SK-N-SH treated with all-trans-retinoic acid at 6 μM for 48 hours (cell line): ENCODE measurements around the gene KCNN4.

Source experiments
- ATAC-seq: fragments of 200-7000 bp; cut with Tn5 transposase; 3 replicates; pipeline ENCODE4 v1.9.1; 2020; ENCODE audit warnings: mild to moderate bottlenecking, moderate library complexity
- ARNTL ChIP-seq: fragments of 450-650 bp; formaldehyde crosslinking; IDR thresholded peaks from 2 replicates; pipeline ENCODE4 v1.5.0; 2020; ENCODE audit warnings: low read depth, mild to moderate bottlenecking, moderate library complexity, borderline replicate concordance
- BACH2 ChIP-seq: fragments of 250-450 bp; sonication (Bioruptor Pico); IDR thresholded peaks from 2 replicates; pipeline ENCODE4 v1.9.0; 2021; ENCODE audit warnings: mild to moderate bottlenecking, borderline replicate concordance
- CSDC2 ChIP-seq: fragments of 250-450 bp; sonication (Bioruptor Pico); IDR thresholded peaks from 2 replicates; pipeline ENCODE4 v1.5.0; 2020; ENCODE audit warnings: mild to moderate bottlenecking, moderate library complexity
- ISL1 ChIP-seq: fragments of 250-450 bp; sonication (Bioruptor Pico); IDR thresholded peaks from 2 replicates; pipeline ENCODE4 v2.1.2; 2022; ENCODE audit warnings: mild to moderate bottlenecking, moderate library complexity
- OSR1 ChIP-seq: fragments of 250-450 bp; sonication (Bioruptor Pico); IDR thresholded peaks from 2 replicates; pipeline ENCODE4 v1.8.0; 2022; ENCODE audit warnings: moderate library complexity, mild to moderate bottlenecking, inconsistent platforms
- PPARA ChIP-seq: fragments of 250-450 bp; sonication (Bioruptor Pico); IDR thresholded peaks from 2 replicates; pipeline ENCODE4 v1.5.0; 2020; ENCODE audit warnings: mild to moderate bottlenecking, borderline replicate concordance
- RARB ChIP-seq: fragments of 250-450 bp; sonication (Bioruptor Pico); IDR thresholded peaks from 2 replicates; pipeline ENCODE4 v1.8.0; 2021; ENCODE audit warnings: mild to moderate bottlenecking, moderate library complexity
- SNAI2 ChIP-seq: fragments of 250-450 bp; sonication (Bioruptor Pico); IDR thresholded peaks from 2 replicates; pipeline ENCODE4 v1.5.0; 2020; ENCODE audit warnings: mild to moderate bottlenecking, moderate library complexity
- TOX ChIP-seq: fragments of 250-450 bp; sonication (Bioruptor Pico); IDR thresholded peaks from 2 replicates; pipeline ENCODE4 v1.8.0; 2021; ENCODE audit warnings: mild to moderate bottlenecking, moderate library complexity, borderline replicate concordance
- ZC3H10 ChIP-seq: fragments of 250-450 bp; sonication (Bioruptor Pico); IDR thresholded peaks from 2 replicates; pipeline ENCODE4 v1.5.1; 2021; ENCODE audit warnings: mild to moderate bottlenecking, moderate library complexity
- ZNF565 ChIP-seq: fragments of 450-650 bp; formaldehyde crosslinking; conservative IDR thresholded peaks from 2 replicates; pipeline ENCODE4 v1.5.0; 2020; ENCODE audit warnings: low read depth, mild to moderate bottlenecking, moderate library complexity
- ZNF70 ChIP-seq: fragments of 450-650 bp; formaldehyde crosslinking; IDR thresholded peaks from 2 replicates; pipeline ENCODE4 v1.5.0; 2020; ENCODE audit warnings: mild to moderate bottlenecking, moderate library complexity
- ZNF8 ChIP-seq: fragments of 450-650 bp; formaldehyde crosslinking; IDR thresholded peaks from 2 replicates; pipeline ENCODE4 v1.5.0; 2020; ENCODE audit warnings: mild to moderate bottlenecking, moderate library complexity
- TF ChIP-seq, protein P1 (sequence below): fragments of 250-450 bp; sonication (Bioruptor Pico); IDR thresholded peaks from 2 replicates; pipeline ENCODE4 v1.5.0; 2020; ENCODE audit warnings: mild to moderate bottlenecking, moderate library complexity
- TF ChIP-seq, protein P2 (sequence below): fragments of 250-450 bp; sonication (Bioruptor Pico); IDR thresholded peaks from 2 replicates; pipeline ENCODE4 v1.8.0; 2020; ENCODE audit warnings: mild to moderate bottlenecking, moderate library complexity, borderline replicate concordance
- TF ChIP-seq, protein P3 (sequence below): fragments of 250-450 bp; sonication (Bioruptor Pico); IDR thresholded peaks from 2 replicates; pipeline ENCODE4 v1.8.0; 2021; ENCODE audit warnings: low read depth, mild to moderate bottlenecking, moderate library complexity, borderline replicate concordance
- TF ChIP-seq, protein P4 (sequence below): fragments of 250-450 bp; sonication (Bioruptor Pico); IDR thresholded peaks from 2 replicates; pipeline ENCODE4 v1.5.1; 2020; ENCODE audit warnings: low read depth, mild to moderate bottlenecking, moderate library complexity
- TF ChIP-seq, protein P5 (sequence below): fragments of 250-450 bp; sonication (Bioruptor Pico); IDR thresholded peaks from 2 replicates; pipeline ENCODE4 v1.5.1; 2021; ENCODE audit warnings: mild to moderate bottlenecking, moderate library complexity

Gene KCNN4

DNA sequence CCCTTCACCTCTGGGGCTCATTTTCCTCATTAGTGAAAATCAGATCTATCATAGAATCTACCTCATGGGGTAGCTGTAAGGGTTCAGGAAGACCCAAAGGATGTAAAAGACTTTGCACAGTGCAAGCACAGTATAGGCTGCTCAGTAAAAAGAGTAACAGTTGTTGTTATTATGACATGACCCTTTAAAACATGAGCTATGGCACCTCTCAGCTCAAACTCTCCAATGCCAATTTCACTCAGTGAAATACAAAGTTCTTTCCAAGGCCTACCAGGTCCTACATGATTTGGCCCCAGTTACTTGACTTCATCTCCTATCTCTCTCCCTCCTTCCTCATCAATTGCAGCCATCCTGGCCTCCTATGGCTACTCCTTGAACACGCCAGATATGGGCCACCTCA, 30.9 kb downstream of the KCNN4 start:
- no peak for ATAC-seq

DNA sequence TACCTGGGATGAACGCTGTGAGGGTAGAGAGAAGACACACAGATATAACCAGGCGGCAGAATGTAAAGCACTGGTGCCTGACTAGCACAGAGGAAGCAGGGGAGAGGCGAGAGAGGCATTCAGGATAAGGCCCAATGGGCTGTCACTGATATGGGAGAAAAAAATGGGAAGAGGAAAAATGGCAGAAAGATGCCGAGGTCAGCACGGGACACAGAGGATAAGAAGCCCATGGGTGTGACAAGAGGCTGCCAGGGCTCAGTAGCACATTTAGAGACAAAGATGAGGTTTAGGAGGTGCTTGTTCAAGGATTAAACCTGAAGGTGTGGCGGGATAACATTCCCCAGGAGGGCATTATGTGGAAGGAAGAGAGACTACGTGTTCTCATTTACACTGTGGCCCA, 31.6 kb downstream of the KCNN4 start:
- TF ChIP-seq, protein P1, sequence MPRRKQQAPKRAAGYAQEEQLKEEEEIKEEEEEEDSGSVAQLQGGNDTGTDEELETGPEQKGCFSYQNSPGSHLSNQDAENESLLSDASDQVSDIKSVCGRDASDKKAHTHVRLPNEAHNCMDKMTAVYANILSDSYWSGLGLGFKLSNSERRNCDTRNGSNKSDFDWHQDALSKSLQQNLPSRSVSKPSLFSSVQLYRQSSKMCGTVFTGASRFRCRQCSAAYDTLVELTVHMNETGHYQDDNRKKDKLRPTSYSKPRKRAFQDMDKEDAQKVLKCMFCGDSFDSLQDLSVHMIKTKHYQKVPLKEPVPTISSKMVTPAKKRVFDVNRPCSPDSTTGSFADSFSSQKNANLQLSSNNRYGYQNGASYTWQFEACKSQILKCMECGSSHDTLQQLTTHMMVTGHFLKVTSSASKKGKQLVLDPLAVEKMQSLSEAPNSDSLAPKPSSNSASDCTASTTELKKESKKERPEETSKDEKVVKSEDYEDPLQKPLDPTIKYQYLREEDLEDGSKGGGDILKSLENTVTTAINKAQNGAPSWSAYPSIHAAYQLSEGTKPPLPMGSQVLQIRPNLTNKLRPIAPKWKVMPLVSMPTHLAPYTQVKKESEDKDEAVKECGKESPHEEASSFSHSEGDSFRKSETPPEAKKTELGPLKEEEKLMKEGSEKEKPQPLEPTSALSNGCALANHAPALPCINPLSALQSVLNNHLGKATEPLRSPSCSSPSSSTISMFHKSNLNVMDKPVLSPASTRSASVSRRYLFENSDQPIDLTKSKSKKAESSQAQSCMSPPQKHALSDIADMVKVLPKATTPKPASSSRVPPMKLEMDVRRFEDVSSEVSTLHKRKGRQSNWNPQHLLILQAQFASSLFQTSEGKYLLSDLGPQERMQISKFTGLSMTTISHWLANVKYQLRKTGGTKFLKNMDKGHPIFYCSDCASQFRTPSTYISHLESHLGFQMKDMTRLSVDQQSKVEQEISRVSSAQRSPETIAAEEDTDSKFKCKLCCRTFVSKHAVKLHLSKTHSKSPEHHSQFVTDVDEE, result no peak
- TF ChIP-seq OSR1, result no peak
- no peak for ATAC-seq

More for the DNA sequence above, 30.9 kb downstream of the KCNN4 start:
- TF ChIP-seq BACH2 (no peak), ZC3H10 (CRISPR knock-in tag) (no peak), PPARA (no peak)
- TF ChIP-seq, protein P2, sequence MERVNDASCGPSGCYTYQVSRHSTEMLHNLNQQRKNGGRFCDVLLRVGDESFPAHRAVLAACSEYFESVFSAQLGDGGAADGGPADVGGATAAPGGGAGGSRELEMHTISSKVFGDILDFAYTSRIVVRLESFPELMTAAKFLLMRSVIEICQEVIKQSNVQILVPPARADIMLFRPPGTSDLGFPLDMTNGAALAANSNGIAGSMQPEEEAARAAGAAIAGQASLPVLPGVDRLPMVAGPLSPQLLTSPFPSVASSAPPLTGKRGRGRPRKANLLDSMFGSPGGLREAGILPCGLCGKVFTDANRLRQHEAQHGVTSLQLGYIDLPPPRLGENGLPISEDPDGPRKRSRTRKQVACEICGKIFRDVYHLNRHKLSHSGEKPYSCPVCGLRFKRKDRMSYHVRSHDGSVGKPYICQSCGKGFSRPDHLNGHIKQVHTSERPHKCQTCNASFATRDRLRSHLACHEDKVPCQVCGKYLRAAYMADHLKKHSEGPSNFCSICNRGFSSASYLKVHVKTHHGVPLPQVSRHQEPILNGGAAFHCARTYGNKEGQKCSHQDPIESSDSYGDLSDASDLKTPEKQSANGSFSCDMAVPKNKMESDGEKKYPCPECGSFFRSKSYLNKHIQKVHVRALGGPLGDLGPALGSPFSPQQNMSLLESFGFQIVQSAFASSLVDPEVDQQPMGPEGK (CRISPR knock-in tag), result no peak

DNA sequence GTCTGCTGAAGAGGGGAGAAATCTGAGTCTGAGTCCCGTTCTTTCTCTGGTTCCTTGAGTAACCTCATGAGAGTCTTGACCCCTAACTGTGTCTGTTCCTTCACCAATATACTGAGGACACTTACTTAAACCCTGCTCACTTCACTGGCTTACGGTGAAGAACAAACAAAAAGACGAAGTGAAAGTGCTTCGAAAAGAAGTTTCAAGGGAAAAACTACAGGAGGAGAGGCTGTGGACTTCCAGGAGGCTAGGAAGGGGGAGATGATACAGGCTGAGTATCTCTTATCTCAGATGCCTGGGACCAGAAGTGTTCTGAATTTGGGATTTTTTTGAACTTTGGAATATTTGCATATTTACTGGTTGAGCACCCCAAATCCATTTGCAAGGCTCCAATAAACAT, 32.1 kb downstream of the KCNN4 start:
- ATAC-seq, result no peak
- no peak for TF ChIP-seq ZNF70 (CRISPR knock-in tag)
- no peak for TF ChIP-seq OSR1

DNA sequence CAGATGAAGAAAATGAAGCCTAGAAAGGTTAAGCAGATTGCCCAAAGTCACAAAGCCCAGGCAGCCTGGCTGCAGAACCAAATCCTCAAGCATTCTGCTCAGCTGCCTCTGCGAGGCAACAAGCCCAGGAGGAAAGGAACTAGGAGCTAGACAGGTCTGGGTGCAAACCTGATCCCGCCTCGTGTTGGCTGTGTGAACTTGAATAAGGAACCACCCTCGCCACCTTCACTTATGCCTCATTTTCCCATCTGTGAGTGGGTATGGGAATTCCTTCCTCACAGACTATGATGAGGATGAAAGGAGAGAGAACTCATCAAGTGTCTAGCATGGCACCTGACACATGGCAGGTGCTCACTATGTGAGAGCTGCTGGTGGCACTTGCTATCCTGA, 32.6 kb downstream of the KCNN4 start:
- no peak for ATAC-seq

More for the DNA sequence above, 32.6 kb downstream of the KCNN4 start:
- TF ChIP-seq RARB (no peak), SNAI2 (CRISPR knock-in tag) (no peak), ZNF8 (CRISPR knock-in tag) (no peak), ZNF565 (CRISPR knock-in tag) (no peak), OSR1 (no peak), ARNTL (CRISPR knock-in tag) (no peak), ISL1 (CRISPR knock-in tag) (no peak), CSDC2 (CRISPR knock-in tag) (no peak), ZC3H10 (CRISPR knock-in tag) (no peak), ZNF70 (CRISPR knock-in tag) (no peak), TOX (CRISPR knock-in tag) (no peak)
- TF ChIP-seq, protein P3, sequence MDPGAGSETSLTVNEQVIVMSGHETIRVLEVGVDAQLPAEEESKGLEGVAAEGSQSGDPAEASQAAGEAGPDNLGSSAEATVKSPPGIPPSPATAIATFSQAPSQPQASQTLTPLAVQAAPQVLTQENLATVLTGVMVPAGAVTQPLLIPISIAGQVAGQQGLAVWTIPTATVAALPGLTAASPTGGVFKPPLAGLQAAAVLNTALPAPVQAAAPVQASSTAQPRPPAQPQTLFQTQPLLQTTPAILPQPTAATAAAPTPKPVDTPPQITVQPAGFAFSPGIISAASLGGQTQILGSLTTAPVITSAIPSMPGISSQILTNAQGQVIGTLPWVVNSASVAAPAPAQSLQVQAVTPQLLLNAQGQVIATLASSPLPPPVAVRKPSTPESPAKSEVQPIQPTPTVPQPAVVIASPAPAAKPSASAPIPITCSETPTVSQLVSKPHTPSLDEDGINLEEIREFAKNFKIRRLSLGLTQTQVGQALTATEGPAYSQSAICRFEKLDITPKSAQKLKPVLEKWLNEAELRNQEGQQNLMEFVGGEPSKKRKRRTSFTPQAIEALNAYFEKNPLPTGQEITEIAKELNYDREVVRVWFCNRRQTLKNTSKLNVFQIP (CRISPR knock-in tag), result no peak
- TF ChIP-seq, protein P2 (CRISPR knock-in tag), result no peak
- TF ChIP-seq, protein P4, sequence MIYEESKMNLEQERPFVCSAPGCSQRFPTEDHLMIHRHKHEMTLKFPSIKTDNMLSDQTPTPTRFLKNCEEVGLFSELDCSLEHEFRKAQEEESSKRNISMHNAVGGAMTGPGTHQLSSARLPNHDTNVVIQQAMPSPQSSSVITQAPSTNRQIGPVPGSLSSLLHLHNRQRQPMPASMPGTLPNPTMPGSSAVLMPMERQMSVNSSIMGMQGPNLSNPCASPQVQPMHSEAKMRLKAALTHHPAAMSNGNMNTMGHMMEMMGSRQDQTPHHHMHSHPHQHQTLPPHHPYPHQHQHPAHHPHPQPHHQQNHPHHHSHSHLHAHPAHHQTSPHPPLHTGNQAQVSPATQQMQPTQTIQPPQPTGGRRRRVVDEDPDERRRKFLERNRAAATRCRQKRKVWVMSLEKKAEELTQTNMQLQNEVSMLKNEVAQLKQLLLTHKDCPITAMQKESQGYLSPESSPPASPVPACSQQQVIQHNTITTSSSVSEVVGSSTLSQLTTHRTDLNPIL (CRISPR knock-in tag), result no peak
- TF ChIP-seq, protein P1, result no peak
- TF ChIP-seq, protein P5, sequence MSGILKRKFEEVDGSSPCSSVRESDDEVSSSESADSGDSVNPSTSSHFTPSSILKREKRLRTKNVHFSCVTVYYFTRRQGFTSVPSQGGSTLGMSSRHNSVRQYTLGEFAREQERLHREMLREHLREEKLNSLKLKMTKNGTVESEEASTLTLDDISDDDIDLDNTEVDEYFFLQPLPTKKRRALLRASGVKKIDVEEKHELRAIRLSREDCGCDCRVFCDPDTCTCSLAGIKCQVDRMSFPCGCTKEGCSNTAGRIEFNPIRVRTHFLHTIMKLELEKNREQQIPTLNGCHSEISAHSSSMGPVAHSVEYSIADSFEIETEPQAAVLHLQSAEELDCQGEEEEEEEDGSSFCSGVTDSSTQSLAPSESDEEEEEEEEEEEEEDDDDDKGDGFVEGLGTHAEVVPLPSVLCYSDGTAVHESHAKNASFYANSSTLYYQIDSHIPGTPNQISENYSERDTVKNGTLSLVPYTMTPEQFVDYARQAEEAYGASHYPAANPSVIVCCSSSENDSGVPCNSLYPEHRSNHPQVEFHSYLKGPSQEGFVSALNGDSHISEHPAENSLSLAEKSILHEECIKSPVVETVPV, result no peak
